Measurements from ENCODE around the gene FZD2.
A peak's percentile ranks its signal among the peaks of the same experiment; 100 is the strongest.

Gene FZD2

DNA sequence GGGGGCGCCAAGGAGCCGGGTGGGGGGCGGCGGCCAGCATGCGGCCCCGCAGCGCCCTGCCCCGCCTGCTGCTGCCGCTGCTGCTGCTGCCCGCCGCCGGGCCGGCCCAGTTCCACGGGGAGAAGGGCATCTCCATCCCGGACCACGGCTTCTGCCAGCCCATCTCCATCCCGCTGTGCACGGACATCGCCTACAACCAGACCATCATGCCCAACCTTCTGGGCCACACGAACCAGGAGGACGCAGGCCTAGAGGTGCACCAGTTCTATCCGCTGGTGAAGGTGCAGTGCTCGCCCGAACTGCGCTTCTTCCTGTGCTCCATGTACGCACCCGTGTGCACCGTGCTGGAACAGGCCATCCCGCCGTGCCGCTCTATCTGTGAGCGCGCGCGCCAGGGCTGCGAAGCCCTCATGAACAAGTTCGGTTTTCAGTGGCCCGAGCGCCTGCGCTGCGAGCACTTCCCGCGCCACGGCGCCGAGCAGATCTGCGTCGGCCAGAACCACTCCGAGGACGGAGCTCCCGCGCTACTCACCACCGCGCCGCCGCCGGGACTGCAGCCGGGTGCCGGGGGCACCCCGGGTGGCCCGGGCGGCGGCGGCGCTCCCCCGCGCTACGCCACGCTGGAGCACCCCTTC is 484 bp downstream of the FZD2 start:
- peak overlapping the region; percentile 47 for H3K4me3 ChIP-seq (ENCODE audit: control insufficient read depth, low read depth, low read length)
- peak; percentile 48 for DNase-seq (ENCODE audit: low read depth)

DNA sequence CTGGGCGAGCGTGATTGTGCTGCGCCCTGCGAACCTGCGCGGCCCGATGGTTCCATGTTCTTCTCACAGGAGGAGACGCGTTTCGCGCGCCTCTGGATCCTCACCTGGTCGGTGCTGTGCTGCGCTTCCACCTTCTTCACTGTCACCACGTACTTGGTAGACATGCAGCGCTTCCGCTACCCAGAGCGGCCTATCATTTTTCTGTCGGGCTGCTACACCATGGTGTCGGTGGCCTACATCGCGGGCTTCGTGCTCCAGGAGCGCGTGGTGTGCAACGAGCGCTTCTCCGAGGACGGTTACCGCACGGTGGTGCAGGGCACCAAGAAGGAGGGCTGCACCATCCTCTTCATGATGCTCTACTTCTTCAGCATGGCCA is 1.0 kb downstream of the FZD2 start:
- peak overlapping the region; percentile 4 for H3K4me3 ChIP-seq (ENCODE audit: control insufficient read depth, low read depth, low read length)
- no peak for DNase-seq (ENCODE audit: low read depth)
- TF ChIP-seq, protein P1, sequence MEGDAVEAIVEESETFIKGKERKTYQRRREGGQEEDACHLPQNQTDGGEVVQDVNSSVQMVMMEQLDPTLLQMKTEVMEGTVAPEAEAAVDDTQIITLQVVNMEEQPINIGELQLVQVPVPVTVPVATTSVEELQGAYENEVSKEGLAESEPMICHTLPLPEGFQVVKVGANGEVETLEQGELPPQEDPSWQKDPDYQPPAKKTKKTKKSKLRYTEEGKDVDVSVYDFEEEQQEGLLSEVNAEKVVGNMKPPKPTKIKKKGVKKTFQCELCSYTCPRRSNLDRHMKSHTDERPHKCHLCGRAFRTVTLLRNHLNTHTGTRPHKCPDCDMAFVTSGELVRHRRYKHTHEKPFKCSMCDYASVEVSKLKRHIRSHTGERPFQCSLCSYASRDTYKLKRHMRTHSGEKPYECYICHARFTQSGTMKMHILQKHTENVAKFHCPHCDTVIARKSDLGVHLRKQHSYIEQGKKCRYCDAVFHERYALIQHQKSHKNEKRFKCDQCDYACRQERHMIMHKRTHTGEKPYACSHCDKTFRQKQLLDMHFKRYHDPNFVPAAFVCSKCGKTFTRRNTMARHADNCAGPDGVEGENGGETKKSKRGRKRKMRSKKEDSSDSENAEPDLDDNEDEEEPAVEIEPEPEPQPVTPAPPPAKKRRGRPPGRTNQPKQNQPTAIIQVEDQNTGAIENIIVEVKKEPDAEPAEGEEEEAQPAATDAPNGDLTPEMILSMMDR (conservative IDR thresholded peaks at IDR 0.05; ENCODE audit: control insufficient read depth, insufficient read depth, low read depth, low read length) = no peak

More for the DNA sequence above, 484 bp downstream of the FZD2 start:
- TF ChIP-seq, protein P1 (conservative IDR thresholded peaks at IDR 0.05; ENCODE audit: control insufficient read depth, insufficient read depth, low read depth, low read length) = no peak

DNA sequence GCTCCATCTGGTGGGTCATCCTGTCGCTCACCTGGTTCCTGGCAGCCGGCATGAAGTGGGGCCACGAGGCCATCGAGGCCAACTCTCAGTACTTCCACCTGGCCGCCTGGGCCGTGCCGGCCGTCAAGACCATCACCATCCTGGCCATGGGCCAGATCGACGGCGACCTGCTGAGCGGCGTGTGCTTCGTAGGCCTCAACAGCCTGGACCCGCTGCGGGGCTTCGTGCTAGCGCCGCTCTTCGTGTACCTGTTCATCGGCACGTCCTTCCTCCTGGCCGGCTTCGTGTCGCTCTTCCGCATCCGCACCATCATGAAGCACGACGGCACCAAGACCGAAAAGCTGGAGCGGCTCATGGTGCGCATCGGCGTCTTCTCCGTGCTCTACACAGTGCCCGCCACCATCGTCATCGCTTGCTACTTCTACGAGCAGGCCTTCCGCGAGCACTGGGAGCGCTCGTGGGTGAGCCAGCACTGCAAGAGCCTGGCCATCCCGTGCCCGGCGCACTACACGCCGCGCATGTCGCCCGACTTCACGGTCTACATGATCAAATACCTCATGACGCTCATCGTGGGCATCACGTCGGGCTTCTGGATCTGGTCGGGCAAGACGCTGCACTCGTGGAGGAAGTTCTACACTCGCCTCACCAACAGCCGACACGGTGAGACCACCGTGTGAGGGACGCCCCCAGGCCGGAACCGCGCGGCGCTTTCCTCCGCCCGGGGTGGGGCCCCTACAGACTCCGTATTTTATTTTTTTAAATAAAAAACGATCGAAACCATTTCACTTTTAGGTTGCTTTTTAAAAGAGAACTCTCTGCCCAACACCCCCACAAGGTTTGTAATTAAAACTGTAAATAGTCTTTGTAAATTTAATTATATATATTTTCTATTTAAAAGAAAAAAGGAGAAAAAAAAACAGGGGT is 1.7 kb downstream of the FZD2 start:
- peak overlapping the region; percentile 23 for H3K4me3 ChIP-seq (ENCODE audit: control insufficient read depth, low read depth, low read length)
- TF ChIP-seq, protein P1 (conservative IDR thresholded peaks at IDR 0.05; ENCODE audit: control insufficient read depth, insufficient read depth, low read depth, low read length) = no peak
- no peak for DNase-seq (ENCODE audit: low read depth)

DNA sequence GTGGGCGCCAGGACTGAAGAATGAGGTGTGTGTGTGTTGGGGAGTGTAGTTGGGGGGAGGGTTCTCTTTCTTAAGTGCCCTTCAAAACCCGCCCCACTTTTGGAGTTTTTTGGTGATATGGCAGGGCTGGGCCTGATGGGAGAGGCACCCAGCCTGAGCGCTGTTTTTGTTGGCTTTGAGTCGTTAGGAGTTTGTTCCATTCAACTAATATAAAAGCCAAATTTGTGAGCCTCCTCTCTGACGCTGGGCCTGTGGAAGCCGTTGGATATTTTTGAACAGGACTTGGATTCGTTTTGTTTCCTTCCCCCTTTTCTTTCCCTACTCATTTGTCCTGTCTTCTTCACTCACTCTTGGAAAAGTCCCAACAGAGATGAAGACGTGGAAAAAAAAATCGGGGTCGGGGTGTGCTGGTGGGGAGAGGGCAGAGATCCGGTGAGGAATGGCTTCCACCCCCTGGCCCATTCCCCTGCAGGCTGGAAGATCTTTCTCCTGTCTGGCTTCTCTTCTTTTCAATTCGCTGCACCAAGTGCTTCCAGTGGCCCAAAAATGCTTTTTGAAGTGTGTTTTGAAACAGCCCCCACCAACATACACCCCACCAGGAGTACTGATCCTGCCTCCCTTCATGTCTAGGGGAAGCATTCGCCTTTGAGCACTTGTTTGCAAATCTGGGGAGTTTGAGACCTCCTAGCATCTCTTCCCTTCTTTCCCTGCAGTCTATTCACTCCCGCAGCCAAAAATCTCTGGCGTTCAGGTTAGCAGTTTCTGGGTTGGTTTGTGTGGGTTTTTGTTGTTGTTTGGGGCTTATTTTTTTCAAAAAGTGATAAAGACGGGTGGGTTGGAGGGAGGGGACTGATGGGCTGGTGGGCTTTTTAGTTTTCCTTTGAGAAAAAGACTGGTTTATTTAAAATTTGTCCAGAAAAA is 2.6 kb downstream of the FZD2 start:
- TF ChIP-seq, protein P1 (conservative IDR thresholded peaks at IDR 0.05; ENCODE audit: control insufficient read depth, insufficient read depth, low read depth, low read length) = no peak
- DNase-seq (ENCODE audit: low read depth) = no peak
- peak overlapping the region; percentile 23 for H3K4me3 ChIP-seq (ENCODE audit: control insufficient read depth, low read depth, low read length)

DNA sequence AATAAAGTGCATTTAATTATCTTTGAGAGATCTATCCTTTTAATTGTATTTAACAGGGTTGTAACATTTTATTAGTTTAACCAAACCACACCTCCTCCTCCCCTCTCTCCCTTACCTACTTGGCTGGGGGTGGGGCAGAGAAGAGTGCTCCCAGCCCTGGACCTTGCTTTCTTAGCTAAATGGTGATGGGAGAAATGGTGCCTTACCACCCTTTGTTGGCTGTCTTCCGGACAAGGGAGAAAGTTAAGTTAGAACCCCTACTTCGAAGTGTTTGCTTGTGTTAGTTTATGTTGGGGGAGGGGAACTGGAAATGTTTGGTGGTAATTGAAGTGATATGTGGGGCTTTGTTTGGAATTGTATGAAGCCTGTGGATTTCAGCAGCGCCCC is 3.9 kb downstream of the FZD2 start:
- no peak overlapping the region for H3K4me3 ChIP-seq (ENCODE audit: control insufficient read depth, low read depth, low read length)

DNA sequence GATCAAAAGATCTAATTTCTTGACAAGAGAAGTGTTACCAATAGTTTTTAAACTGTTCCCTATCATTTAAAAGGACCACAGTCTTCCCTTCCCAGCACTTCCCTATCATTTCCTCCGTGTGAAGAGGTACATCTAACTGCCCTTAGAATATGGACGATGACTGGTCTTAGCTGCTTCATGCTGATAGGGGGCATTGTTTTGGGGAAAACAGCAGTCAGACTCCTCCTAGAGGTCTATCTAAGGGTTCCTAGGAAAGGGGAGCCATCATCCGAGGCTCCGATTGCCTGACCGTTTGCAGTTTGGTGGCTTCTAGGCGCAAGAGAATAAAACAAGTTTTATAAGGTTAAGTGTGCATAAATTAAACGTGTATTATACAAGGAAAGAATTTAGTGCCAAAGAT is 7.1 kb downstream of the FZD2 start:
- no peak overlapping the region for H3K4me3 ChIP-seq (ENCODE audit: control insufficient read depth, low read depth, low read length)
- DNase-seq (ENCODE audit: low read depth) = no peak
- TF ChIP-seq, protein P1 (conservative IDR thresholded peaks at IDR 0.05; ENCODE audit: control insufficient read depth, insufficient read depth, low read depth, low read length) = no peak

More for the DNA sequence above, 3.9 kb downstream of the FZD2 start:
- DNase-seq (ENCODE audit: low read depth) = no peak
- TF ChIP-seq, protein P1 (conservative IDR thresholded peaks at IDR 0.05; ENCODE audit: control insufficient read depth, insufficient read depth, low read depth, low read length) = no peak

Measured in fibroblast of mammary gland (primary cell).